SK-N-SH treated with all-trans-retinoic acid at 6 μM for 48 hours (cell line): ENCODE results near the gene PAPPA2.

Experiments used
- ATAC-seq: fragments of 200-7000 bp; cut with Tn5 transposase; 3 replicates; pipeline ENCODE4 v1.9.1; 2020; ENCODE audit warnings: mild to moderate bottlenecking, moderate library complexity
- BACH2 ChIP-seq: fragments of 250-450 bp; sonication (Bioruptor Pico); IDR thresholded peaks from 2 replicates; pipeline ENCODE4 v1.9.0; 2021; ENCODE audit warnings: mild to moderate bottlenecking, borderline replicate concordance
- CSDC2 ChIP-seq: fragments of 250-450 bp; sonication (Bioruptor Pico); IDR thresholded peaks from 2 replicates; pipeline ENCODE4 v1.5.0; 2020; ENCODE audit warnings: mild to moderate bottlenecking, moderate library complexity
- CSRNP3 ChIP-seq: fragments of 250-450 bp; sonication (Bioruptor Pico); IDR thresholded peaks from 2 replicates; pipeline ENCODE4 v1.5.1; 2021; ENCODE audit warnings: mild to moderate bottlenecking, moderate library complexity
- ESRRG ChIP-seq: fragments of 250-450 bp; sonication (Bioruptor Pico); IDR thresholded peaks from 2 replicates; pipeline ENCODE4 v1.6.1; 2021; ENCODE audit warnings: mild to moderate bottlenecking
- GLIS3 ChIP-seq: fragments of 250-450 bp; sonication (Bioruptor Pico); IDR thresholded peaks from 2 replicates; pipeline ENCODE4 v1.5.0; 2020; ENCODE audit warnings: mild to moderate bottlenecking, moderate library complexity
- ISL1 ChIP-seq: fragments of 250-450 bp; sonication (Bioruptor Pico); IDR thresholded peaks from 2 replicates; pipeline ENCODE4 v2.1.2; 2022; ENCODE audit warnings: mild to moderate bottlenecking, moderate library complexity
- OSR1 ChIP-seq: fragments of 250-450 bp; sonication (Bioruptor Pico); IDR thresholded peaks from 2 replicates; pipeline ENCODE4 v1.8.0; 2022; ENCODE audit warnings: moderate library complexity, mild to moderate bottlenecking, inconsistent platforms
- POU6F1 ChIP-seq: fragments of 250-450 bp; sonication (Bioruptor Pico); IDR thresholded peaks from 2 replicates; pipeline ENCODE4 v1.8.0; 2021; ENCODE audit warnings: low read depth, mild to moderate bottlenecking, moderate library complexity, borderline replicate concordance
- PPARA ChIP-seq: fragments of 250-450 bp; sonication (Bioruptor Pico); IDR thresholded peaks from 2 replicates; pipeline ENCODE4 v1.5.0; 2020; ENCODE audit warnings: mild to moderate bottlenecking, borderline replicate concordance
- RARB ChIP-seq: fragments of 250-450 bp; sonication (Bioruptor Pico); IDR thresholded peaks from 2 replicates; pipeline ENCODE4 v1.8.0; 2021; ENCODE audit warnings: mild to moderate bottlenecking, moderate library complexity
- SNAI2 ChIP-seq: fragments of 250-450 bp; sonication (Bioruptor Pico); IDR thresholded peaks from 2 replicates; pipeline ENCODE4 v1.5.0; 2020; ENCODE audit warnings: mild to moderate bottlenecking, moderate library complexity
- TOX ChIP-seq: fragments of 250-450 bp; sonication (Bioruptor Pico); IDR thresholded peaks from 2 replicates; pipeline ENCODE4 v1.8.0; 2021; ENCODE audit warnings: mild to moderate bottlenecking, moderate library complexity, borderline replicate concordance
- ZC3H10 ChIP-seq: fragments of 250-450 bp; sonication (Bioruptor Pico); IDR thresholded peaks from 2 replicates; pipeline ENCODE4 v1.5.1; 2021; ENCODE audit warnings: mild to moderate bottlenecking, moderate library complexity
- ZFP3 ChIP-seq: fragments of 250-450 bp; sonication (Bioruptor Pico); IDR thresholded peaks from 2 replicates; pipeline ENCODE4 v1.5.0; 2020; ENCODE audit warnings: mild to moderate bottlenecking, moderate library complexity
- ZNF565 ChIP-seq: fragments of 450-650 bp; formaldehyde crosslinking; conservative IDR thresholded peaks from 2 replicates; pipeline ENCODE4 v1.5.0; 2020; ENCODE audit warnings: low read depth, mild to moderate bottlenecking, moderate library complexity
- ZNF70 ChIP-seq: fragments of 450-650 bp; formaldehyde crosslinking; IDR thresholded peaks from 2 replicates; pipeline ENCODE4 v1.5.0; 2020; ENCODE audit warnings: mild to moderate bottlenecking, moderate library complexity
- ZNF8 ChIP-seq: fragments of 450-650 bp; formaldehyde crosslinking; IDR thresholded peaks from 2 replicates; pipeline ENCODE4 v1.5.0; 2020; ENCODE audit warnings: mild to moderate bottlenecking, moderate library complexity
- TF ChIP-seq, protein P1 (sequence below): fragments of 250-450 bp; sonication (Bioruptor Pico); IDR thresholded peaks from 2 replicates; pipeline ENCODE4 v1.5.1; 2020; ENCODE audit warnings: low read depth, mild to moderate bottlenecking, moderate library complexity
- TF ChIP-seq, protein P2 (sequence below): fragments of 250-450 bp; sonication (Bioruptor Pico); IDR thresholded peaks from 2 replicates; pipeline ENCODE4 v1.5.0; 2020; ENCODE audit warnings: mild to moderate bottlenecking, moderate library complexity
- TF ChIP-seq, protein P3 (sequence below): fragments of 250-450 bp; sonication (Bioruptor Pico); IDR thresholded peaks from 2 replicates; pipeline ENCODE4 v1.8.0; 2020; ENCODE audit warnings: mild to moderate bottlenecking, moderate library complexity, borderline replicate concordance

The PAPPA2 gene

GRCh38 chr1:176811511-176812288 lies 348.7 kb downstream of the PAPPA2 start:
- TF ChIP-seq ISL1 (CRISPR knock-in tag) = no peak
- TF ChIP-seq, all 23 proteins: peak for 0
- no peak for ATAC-seq

DNA sequence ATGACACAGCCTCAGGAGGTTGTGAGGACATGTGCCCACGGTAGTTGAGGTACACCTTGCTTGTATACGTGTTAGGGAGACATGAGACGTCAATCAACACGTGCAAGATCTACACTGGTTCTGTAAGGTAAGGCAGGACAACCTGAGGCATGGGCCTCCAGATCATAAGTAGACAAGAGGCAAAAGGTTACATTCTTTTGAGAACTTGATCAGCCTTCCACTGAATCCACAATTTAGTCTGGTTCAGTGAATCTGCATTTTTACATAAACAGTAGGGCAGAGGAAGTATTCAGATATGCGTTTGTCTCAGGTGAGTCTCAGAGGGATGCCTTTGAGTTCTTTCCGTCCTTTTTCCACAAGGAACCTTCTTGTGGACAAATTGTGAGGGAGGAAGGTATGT lies 352.6 kb downstream of the PAPPA2 start:
- ATAC-seq = no peak
- TF ChIP-seq CSDC2 (CRISPR knock-in tag) (no peak), PPARA (CRISPR knock-in tag) (no peak), POU6F1 (no peak), ESRRG (no peak), RARB (CRISPR knock-in tag) (no peak), ISL1 (CRISPR knock-in tag) (no peak), ZFP3 (no peak), ZNF70 (CRISPR knock-in tag) (no peak), OSR1 (CRISPR knock-in tag) (no peak), TOX (no peak), GLIS3 (CRISPR knock-in tag) (no peak), ZNF565 (CRISPR knock-in tag) (no peak), ZC3H10 (CRISPR knock-in tag) (no peak), ZNF8 (CRISPR knock-in tag) (no peak), CSRNP3 (CRISPR knock-in tag) (no peak)
- TF ChIP-seq, protein P1, sequence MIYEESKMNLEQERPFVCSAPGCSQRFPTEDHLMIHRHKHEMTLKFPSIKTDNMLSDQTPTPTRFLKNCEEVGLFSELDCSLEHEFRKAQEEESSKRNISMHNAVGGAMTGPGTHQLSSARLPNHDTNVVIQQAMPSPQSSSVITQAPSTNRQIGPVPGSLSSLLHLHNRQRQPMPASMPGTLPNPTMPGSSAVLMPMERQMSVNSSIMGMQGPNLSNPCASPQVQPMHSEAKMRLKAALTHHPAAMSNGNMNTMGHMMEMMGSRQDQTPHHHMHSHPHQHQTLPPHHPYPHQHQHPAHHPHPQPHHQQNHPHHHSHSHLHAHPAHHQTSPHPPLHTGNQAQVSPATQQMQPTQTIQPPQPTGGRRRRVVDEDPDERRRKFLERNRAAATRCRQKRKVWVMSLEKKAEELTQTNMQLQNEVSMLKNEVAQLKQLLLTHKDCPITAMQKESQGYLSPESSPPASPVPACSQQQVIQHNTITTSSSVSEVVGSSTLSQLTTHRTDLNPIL (CRISPR knock-in tag) = no peak

DNA sequence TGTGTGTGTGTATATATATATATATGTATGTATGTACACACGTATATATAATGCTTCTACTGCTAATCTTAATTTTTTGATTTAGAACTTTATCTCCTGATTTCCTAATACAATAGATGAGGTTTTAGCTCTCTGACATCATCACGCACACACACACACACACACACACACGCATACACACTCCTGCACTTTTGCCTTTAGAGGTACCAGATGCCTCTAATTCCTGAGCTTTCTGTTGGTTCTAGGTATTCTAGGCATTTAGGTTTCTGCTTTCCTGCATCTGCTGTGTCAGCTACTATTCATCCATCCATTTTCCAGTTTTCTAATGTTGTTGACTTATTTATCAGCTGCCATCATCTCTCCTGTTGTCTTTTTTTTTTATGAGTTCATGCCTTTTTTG lies 353.3 kb downstream of the PAPPA2 start:
- no peak for ATAC-seq
- TF ChIP-seq, protein P2, sequence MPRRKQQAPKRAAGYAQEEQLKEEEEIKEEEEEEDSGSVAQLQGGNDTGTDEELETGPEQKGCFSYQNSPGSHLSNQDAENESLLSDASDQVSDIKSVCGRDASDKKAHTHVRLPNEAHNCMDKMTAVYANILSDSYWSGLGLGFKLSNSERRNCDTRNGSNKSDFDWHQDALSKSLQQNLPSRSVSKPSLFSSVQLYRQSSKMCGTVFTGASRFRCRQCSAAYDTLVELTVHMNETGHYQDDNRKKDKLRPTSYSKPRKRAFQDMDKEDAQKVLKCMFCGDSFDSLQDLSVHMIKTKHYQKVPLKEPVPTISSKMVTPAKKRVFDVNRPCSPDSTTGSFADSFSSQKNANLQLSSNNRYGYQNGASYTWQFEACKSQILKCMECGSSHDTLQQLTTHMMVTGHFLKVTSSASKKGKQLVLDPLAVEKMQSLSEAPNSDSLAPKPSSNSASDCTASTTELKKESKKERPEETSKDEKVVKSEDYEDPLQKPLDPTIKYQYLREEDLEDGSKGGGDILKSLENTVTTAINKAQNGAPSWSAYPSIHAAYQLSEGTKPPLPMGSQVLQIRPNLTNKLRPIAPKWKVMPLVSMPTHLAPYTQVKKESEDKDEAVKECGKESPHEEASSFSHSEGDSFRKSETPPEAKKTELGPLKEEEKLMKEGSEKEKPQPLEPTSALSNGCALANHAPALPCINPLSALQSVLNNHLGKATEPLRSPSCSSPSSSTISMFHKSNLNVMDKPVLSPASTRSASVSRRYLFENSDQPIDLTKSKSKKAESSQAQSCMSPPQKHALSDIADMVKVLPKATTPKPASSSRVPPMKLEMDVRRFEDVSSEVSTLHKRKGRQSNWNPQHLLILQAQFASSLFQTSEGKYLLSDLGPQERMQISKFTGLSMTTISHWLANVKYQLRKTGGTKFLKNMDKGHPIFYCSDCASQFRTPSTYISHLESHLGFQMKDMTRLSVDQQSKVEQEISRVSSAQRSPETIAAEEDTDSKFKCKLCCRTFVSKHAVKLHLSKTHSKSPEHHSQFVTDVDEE (CRISPR knock-in tag) = no peak
- no peak for TF ChIP-seq BACH2 (CRISPR knock-in tag)
- TF ChIP-seq, protein P1 (CRISPR knock-in tag) = no peak

- ATAC-seq = no peak
- TF ChIP-seq, protein P3, sequence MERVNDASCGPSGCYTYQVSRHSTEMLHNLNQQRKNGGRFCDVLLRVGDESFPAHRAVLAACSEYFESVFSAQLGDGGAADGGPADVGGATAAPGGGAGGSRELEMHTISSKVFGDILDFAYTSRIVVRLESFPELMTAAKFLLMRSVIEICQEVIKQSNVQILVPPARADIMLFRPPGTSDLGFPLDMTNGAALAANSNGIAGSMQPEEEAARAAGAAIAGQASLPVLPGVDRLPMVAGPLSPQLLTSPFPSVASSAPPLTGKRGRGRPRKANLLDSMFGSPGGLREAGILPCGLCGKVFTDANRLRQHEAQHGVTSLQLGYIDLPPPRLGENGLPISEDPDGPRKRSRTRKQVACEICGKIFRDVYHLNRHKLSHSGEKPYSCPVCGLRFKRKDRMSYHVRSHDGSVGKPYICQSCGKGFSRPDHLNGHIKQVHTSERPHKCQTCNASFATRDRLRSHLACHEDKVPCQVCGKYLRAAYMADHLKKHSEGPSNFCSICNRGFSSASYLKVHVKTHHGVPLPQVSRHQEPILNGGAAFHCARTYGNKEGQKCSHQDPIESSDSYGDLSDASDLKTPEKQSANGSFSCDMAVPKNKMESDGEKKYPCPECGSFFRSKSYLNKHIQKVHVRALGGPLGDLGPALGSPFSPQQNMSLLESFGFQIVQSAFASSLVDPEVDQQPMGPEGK (CRISPR knock-in tag) = no peak
- TF ChIP-seq, protein P2 (CRISPR knock-in tag) = no peak
- TF ChIP-seq SNAI2 (no peak), ZNF8 (CRISPR knock-in tag) (no peak), TOX (no peak), CSRNP3 (CRISPR knock-in tag) (no peak)
Observed at GRCh38 chr1:176820391-176821031, 357.5 kb downstream of the PAPPA2 start.
